Activated CD8-positive, alpha-beta memory T cell treated with anti-CD3 and anti-CD28 coated beads, Interleukin-2, amount 50 U/mL, for 24 hours (primary cell): ENCODE results near the gene ST6GALNAC1.
"Not testable (repeated sequence)": the region's sequence is repeated elsewhere in the genome, so short reads cannot be mapped to it uniquely, and the experiment has no call there.

ENCODE experiments used
- DNase-seq: peaks from one replicate; pipeline ENCODE4 v3.0.0-alpha.2; 2020; ENCODE audit errors: extremely low read depth

The ST6GALNAC1 gene

GRCh38 chr17:76642032-76642561, 1.5 kb downstream of the ST6GALNAC1 start:
- no peak for DNase-seq

- DNase-seq, result no peak
Observed at GRCh38 chr17:76641501-76641900, 2.1 kb downstream of the ST6GALNAC1 start.

- no peak for DNase-seq
Observed at GRCh38 chr17:76640550-76641380, 2.8 kb downstream of the ST6GALNAC1 start.

GRCh38 chr17:76638263-76638662, 5.3 kb downstream of the ST6GALNAC1 start:
- DNase-seq, result no peak

- DNase-seq, result not testable (repeated sequence)
Observed at GRCh38 chr17:76636486-76637206, 6.9 kb downstream of the ST6GALNAC1 start.

- no peak for DNase-seq
Observed at GRCh38 chr17:76635659-76636360, 7.7 kb downstream of the ST6GALNAC1 start.

- DNase-seq, result no peak
Observed at GRCh38 chr17:76635039-76635438, 8.5 kb downstream of the ST6GALNAC1 start.

- no peak for DNase-seq
Observed at GRCh38 chr17:76633628-76634328, 9.8 kb downstream of the ST6GALNAC1 start.

GRCh38 chr17:76631821-76632565, 11.6 kb downstream of the ST6GALNAC1 start:
- DNase-seq, result no peak

GRCh38 chr17:76630151-76630550, 13.4 kb downstream of the ST6GALNAC1 start:
- DNase-seq, result no peak

- DNase-seq, result no peak
Observed at GRCh38 chr17:76627510-76627909, 16.0 kb downstream of the ST6GALNAC1 start.

GRCh38 chr17:76626442-76626841, 17.1 kb downstream of the ST6GALNAC1 start:
- DNase-seq, result no peak

GRCh38 chr17:76625496-76625895, 18.1 kb downstream of the ST6GALNAC1 start:
- DNase-seq, result no peak

GRCh38 chr17:76623271-76624146, 20.0 kb downstream of the ST6GALNAC1 start:
- peak; percentile 47 for DNase-seq

- DNase-seq, result no peak
Observed at GRCh38 chr17:76617838-76618237, 25.7 kb downstream of the ST6GALNAC1 start.

- DNase-seq, result no peak
Observed at GRCh38 chr17:76614912-76615617, 28.5 kb downstream of the ST6GALNAC1 start.

GRCh38 chr17:76614064-76614759, 29.3 kb downstream of the ST6GALNAC1 start:
- not testable (repeated sequence) for DNase-seq
